DND-41 (cell line): ENCODE data around the gene FBLIM1.

Experiments used
- ATAC-seq: fragments of 200-7000 bp; cut with Tn5 transposase; 3 replicates; pipeline ENCODE4 v1.9.1; 2021; ENCODE audit warnings: low read depth; ENCODE audit not compliant: insufficient read depth
- DNase-seq: peaks from one replicate; pipeline ENCODE4 v3.0.0-alpha.2; 2020
- H2AFZ ChIP-seq: 2 replicates; pipeline ENCODE4 v1.6.0; 2012; ENCODE audit warnings: low read depth, low read length
- H3K27ac ChIP-seq: 2 replicates; pipeline ENCODE4 v1.5.1; 2012; ENCODE audit warnings: low read length, inconsistent platforms
- H3K27me3 ChIP-seq: fragments of 200-600 bp; sonication (generic); 2 replicates; pipeline ENCODE4 v1.6.0; 2012; ENCODE audit warnings: low read length, mild to moderate bottlenecking, inconsistent platforms; ENCODE audit not compliant: insufficient read depth, poor library complexity
- H3K36me3 ChIP-seq: 2 replicates; pipeline ENCODE4 v1.5.1; 2012; ENCODE audit warnings: low read length, inconsistent platforms; ENCODE audit not compliant: insufficient read depth
- H3K4me1 ChIP-seq: 2 replicates; pipeline ENCODE4 v1.5.1; 2012; ENCODE audit warnings: mild to moderate bottlenecking, low read length; ENCODE audit not compliant: insufficient read depth
- H3K4me2 ChIP-seq: 2 replicates; pipeline ENCODE4 v1.6.0; 2012; ENCODE audit warnings: mild to moderate bottlenecking, moderate library complexity, low read length, inconsistent platforms; ENCODE audit not compliant: insufficient read depth
- H3K4me3 ChIP-seq, 2 experiments: fragments of 200-600 bp in 1 of 2; shearing (Covaris generic) in 1 of 2; 2 replicates each; pipeline ENCODE4 v1.5.1; 2012 to 2016; ENCODE audit warnings: inconsistent platforms in 2 of 2, low read length in 2 of 2, mild to moderate bottlenecking in 2 of 2, low read depth in 1 of 2, moderate library complexity in 1 of 2
- H3K79me2 ChIP-seq: 2 replicates; pipeline ENCODE4 v1.6.0; 2012; ENCODE audit warnings: low read length, inconsistent platforms; ENCODE audit not compliant: insufficient read depth
- H3K9ac ChIP-seq: 2 replicates; pipeline ENCODE4 v1.6.0; 2012; ENCODE audit warnings: low read depth, mild to moderate bottlenecking, inconsistent platforms, low read length, moderate library complexity
- H3K9me3 ChIP-seq: 2 replicates; pipeline ENCODE4 v1.5.1; 2012; ENCODE audit warnings: low read length, moderate library complexity, mild to moderate bottlenecking, inconsistent platforms; ENCODE audit not compliant: insufficient read depth, severe bottlenecking
- H4K20me1 ChIP-seq: 2 replicates; pipeline ENCODE4 v1.6.0; 2012; ENCODE audit warnings: low read length; ENCODE audit not compliant: insufficient read depth
- CTCF ChIP-seq: IDR thresholded peaks from 2 replicates; pipeline ENCODE4 v1.5.1; 2012; ENCODE audit warnings: borderline replicate concordance, low read length, moderate library complexity, mild to moderate bottlenecking; ENCODE audit not compliant: poor library complexity, severe bottlenecking; ENCODE audit errors: extremely low read depth
- EZH2 ChIP-seq: IDR thresholded peaks from 3 replicates; pipeline ENCODE4 v1.6.1; 2012; ENCODE audit warnings: borderline replicate concordance, low read depth, mild to moderate bottlenecking, moderate library complexity, low read length, inconsistent platforms; ENCODE audit not compliant: severe bottlenecking

Gene FBLIM1

GRCh38 chr1:15736038-15736891 lies 22.3 kb upstream of the FBLIM1 start, which contains the start of gene SLC25A34:
TSS of gene SLC25A34 (plus strand) at chr1:15736258. CDS start at chr1:15736486, 228 bp downstream.
- H3K9me3 ChIP-seq: no peaks in the 10 kb centered on the region
- TF ChIP-seq CTCF (no peak), EZH2 (no peak)
- no peaks in the 10 kb centered on the region for H3K4me1 ChIP-seq
- no peaks in the 10 kb centered on the region for H4K20me1 ChIP-seq
- ATAC-seq (no peak), DNase-seq (no peak)
- no peak within 1 kb of the TSS for H2AFZ ChIP-seq
- H3K27me3 ChIP-seq: no peaks in the 10 kb centered on the region
- no peak within 1 kb of the TSS for H3K4me2 ChIP-seq
- H3K4me3 ChIP-seq: no peak within 1 kb of the TSS
- peaks cover 36% of the 10 kb centered on the region for H3K36me3 ChIP-seq
- no peaks in the 10 kb centered on the region for H3K79me2 ChIP-seq
- H3K9ac ChIP-seq: no peak within 1 kb of the TSS
- no peak within 1 kb of the TSS for H3K27ac ChIP-seq

GRCh38 chr1:15736892-15737261 lies 21.7 kb upstream of the FBLIM1 start:
- no peaks in the 10 kb centered on the region for H3K27me3 ChIP-seq
- no peaks in the 10 kb centered on the region for H4K20me1 ChIP-seq
- no peaks in the 10 kb centered on the region for H3K9me3 ChIP-seq
- no peaks in the 10 kb centered on the region for H3K4me1 ChIP-seq
- ATAC-seq: no peak
- H3K4me2 ChIP-seq: no peak overlapping the region
- H3K27ac ChIP-seq: no peak overlapping the region
- H3K4me3 ChIP-seq: no peak overlapping the region
- TF ChIP-seq CTCF (no peak), EZH2 (no peak)
- no peak for DNase-seq
- no peak overlapping the region for H3K9ac ChIP-seq
- peaks cover 30% of the 10 kb centered on the region for H3K36me3 ChIP-seq
- no peak overlapping the region for H2AFZ ChIP-seq
- H3K79me2 ChIP-seq: no peaks in the 10 kb centered on the region

- no peak overlapping the region for H3K9ac ChIP-seq
- H2AFZ ChIP-seq: no peak overlapping the region
- no peaks in the 10 kb centered on the region for H4K20me1 ChIP-seq
Observed at GRCh38 chr1:15737324-15738319, 21.0 kb upstream of the FBLIM1 start.

More at GRCh38 chr1:15737324-15738319, 21.0 kb upstream of the FBLIM1 start:
- Histone ChIP-seq H3K27me3 (no peaks in the 10 kb centered on the region), H3K4me1 (no peaks in the 10 kb centered on the region), H3K27ac (no peak overlapping the region), H3K4me2 (no peak overlapping the region), H3K36me3 (peaks cover 23% of the 10 kb centered on the region), H3K9me3 (no peaks in the 10 kb centered on the region), H3K79me2 (no peaks in the 10 kb centered on the region), H3K4me3 (no peak overlapping the region)
- TF ChIP-seq EZH2 (no peak), CTCF (no peak)
- no peak for ATAC-seq
- no peak for DNase-seq
